Measurements from ENCODE around the gene SGIP1.

DNA sequence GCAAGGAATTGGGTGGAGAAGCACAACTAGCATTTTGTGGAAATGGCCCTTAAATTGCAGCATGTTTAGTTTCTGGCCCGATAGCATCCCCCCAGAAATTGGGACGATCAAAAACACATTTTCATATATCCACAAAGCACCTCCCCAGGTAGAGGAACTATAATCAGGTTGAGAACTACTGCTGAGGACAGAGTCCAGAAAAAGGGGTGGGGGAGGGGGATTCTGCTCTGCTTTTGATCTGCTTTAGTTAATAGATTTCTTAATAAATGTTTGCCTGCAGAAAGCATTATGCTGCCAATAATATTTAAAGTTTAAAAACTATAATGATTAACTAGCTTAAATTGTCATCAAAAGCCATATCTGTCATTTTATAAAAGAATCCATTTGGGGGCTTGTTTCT lies 203.9 kb downstream of the SGIP1 start:
- no peak for TF ChIP-seq CTCF (IDR thresholded peaks at IDR 0.05)
- TF ChIP-seq POLR2A (IDR thresholded peaks at IDR 0.05), result no peak
